HepG2 (cell line): ENCODE results near the gene MPZL3. TPM values are rescaled to one million over a fixed set of nuclear protein-coding genes. Genes with fewer than 3 reads are reported as not detected.

Experiments used
- ATAC-seq: fragments of 200-7000 bp; cut with Tn5 transposase; 3 replicates; pipeline ENCODE4 v1.9.1; 2020; ENCODE audit warnings: mild to moderate bottlenecking, moderate library complexity
- BruUV-seq: library from RNA; stranded (reverse); fragments of 400-500 nt; replicated peaks from 2 replicates; lab custom pipeline; 2021; lab: Mats Ljungman, UMichigan
- CTCF ChIA-PET: fragments of 300-600 bp; formaldehyde crosslinking; extraction: SDS; loops from one replicate; lab custom pipeline; 2021; ENCODE audit warnings: low total read pairs, inconsistent platforms, low intra/inter-chr PET ratio; lab: Yijun Ruan, JAX
- POLR2A ChIA-PET: fragments of 350-600 bp; sonication (Branson Sonifier 250); formaldehyde crosslinking; loops from one replicate; lab custom pipeline; 2020; ENCODE audit warnings: antibody characterized with exemption, inconsistent platforms; lab: Yijun Ruan, JAX
- DNase-seq: peaks from one replicate; pipeline ENCODE4 v3.0.0-alpha.2; 2015; ENCODE audit warnings: low spot score
- FAIRE-seq: peaks from 3 replicates; lab custom pipeline; 2011; peaks lifted over from hg19 to GRCh38; lab: Jason Lieb, UNC
- H2AFZ ChIP-seq: one replicate; pipeline ENCODE4 v1.6.1; 2011; ENCODE audit warnings: low read length, inconsistent platforms
- H3K27ac ChIP-seq: fragments of 300-600 bp; 3 replicates; pipeline ENCODE4 v1.8.0; 2011; ENCODE audit warnings: mixed run types, mild to moderate bottlenecking, mixed read lengths, low read length, inconsistent platforms; ENCODE audit not compliant: insufficient read depth; ENCODE audit errors: extremely low read length
- H3K27me3 ChIP-seq, 2 experiments: fragments of 200-600 bp in 1 of 2; 2 replicates in 1 of 2; 3 replicates in 1 of 2; pipeline versions ENCODE4 v1.6.0 to v1.8.0; 2011; ENCODE audit warnings: low read length in 2 of 2, mild to moderate bottlenecking in 2 of 2, moderate library complexity in 2 of 2, inconsistent platforms in 1 of 2; ENCODE audit not compliant: insufficient read depth in 2 of 2, control insufficient read depth in 1 of 2
- H3K36me3 ChIP-seq, 2 experiments: fragments of 200-600 bp in 1 of 2; replicated peaks in 1 of 2; 2 replicates in 1 of 2; 3 replicates in 1 of 2; pipeline versions ENCODE4 v1.5.1 to v1.8.0; 2011; ENCODE audit warnings: low read length in 2 of 2, inconsistent platforms in 1 of 2; ENCODE audit not compliant: insufficient read depth in 2 of 2, control insufficient read depth in 1 of 2
- H3K4me1 ChIP-seq: 2 replicates; pipeline ENCODE4 v1.5.1; 2012; ENCODE audit warnings: low read length, inconsistent platforms; ENCODE audit not compliant: insufficient read depth
- H3K4me2 ChIP-seq: 2 replicates; pipeline ENCODE4 v1.6.0; 2011; ENCODE audit warnings: low read depth, low read length, inconsistent platforms
- H3K4me3 ChIP-seq, 3 experiments: fragments of 200-600 bp in 1 of 3; sonication (generic), shearing (Covaris generic) in 1 of 3; replicated peaks in 1 of 3; 2 replicates each; pipeline ENCODE4 v1.5.1; 2011 to 2016; ENCODE audit warnings: low read length in 3 of 3, inconsistent platforms in 2 of 3, low read depth in 2 of 3, mild to moderate bottlenecking in 2 of 3, control low read depth in 1 of 3, mixed read lengths in 1 of 3; ENCODE audit not compliant: insufficient read depth in 1 of 3
- H3K79me2 ChIP-seq: one replicate; pipeline ENCODE4 v1.6.1; 2011; ENCODE audit warnings: low read length, inconsistent platforms; ENCODE audit not compliant: insufficient read depth
- H3K9ac ChIP-seq: 2 replicates; pipeline ENCODE4 v1.6.0; 2011; ENCODE audit warnings: mild to moderate bottlenecking, low read depth, low read length, inconsistent platforms; ENCODE audit not compliant: insufficient read depth
- H3K9me3 ChIP-seq: 2 replicates; pipeline ENCODE4 v1.5.1; 2012; ENCODE audit warnings: mild to moderate bottlenecking, low read length
- H4K20me1 ChIP-seq: 2 replicates; pipeline ENCODE4 v1.6.0; 2011; ENCODE audit warnings: inconsistent platforms, mild to moderate bottlenecking, low read length, moderate library complexity; ENCODE audit not compliant: insufficient read depth
- AKNA ChIP-seq: sonication (generic); formaldehyde crosslinking; IDR thresholded peaks from 2 replicates; pipeline ENCODE4 v1.4.0; 2020; ENCODE audit warnings: missing genetic modification reagents, borderline replicate concordance
- HIVEP1 ChIP-seq: sonication (generic); formaldehyde crosslinking; IDR thresholded peaks from 2 replicates; pipeline ENCODE4 v1.4.0; 2020; ENCODE audit warnings: mild to moderate bottlenecking, missing genetic modification reagents
- HOXA7 ChIP-seq: sonication (generic); formaldehyde crosslinking; IDR thresholded peaks from 2 replicates; pipeline ENCODE4 v1.8.1; 2022; ENCODE audit warnings: mild to moderate bottlenecking, missing genetic modification reagents, moderate library complexity
- KDM4B ChIP-seq: sonication (generic); formaldehyde crosslinking; IDR thresholded peaks from 2 replicates; pipeline ENCODE4 v1.4.0; 2020; ENCODE audit warnings: missing genetic modification reagents
- RARA ChIP-seq: IDR thresholded peaks from 2 replicates; pipeline ENCODE4 v1.6.1; 2016; ENCODE audit warnings: missing genetic modification reagents, missing compliant biosample characterization
- RARG ChIP-seq: sonication (generic); formaldehyde crosslinking; IDR thresholded peaks from 2 replicates; pipeline ENCODE4 v1.4.0; 2020; ENCODE audit warnings: low read depth, mild to moderate bottlenecking, missing genetic modification reagents
- SP4 ChIP-seq: sonication (generic); formaldehyde crosslinking; IDR thresholded peaks from 2 replicates; pipeline ENCODE4 v1.8.1; 2023; ENCODE audit warnings: mild to moderate bottlenecking, missing genetic modification reagents
- TP53 ChIP-seq: sonication (generic); formaldehyde crosslinking; conservative IDR thresholded peaks from 2 replicates; pipeline ENCODE4 v1.4.0; 2020; ENCODE audit warnings: missing genetic modification reagents
- ZBTB20 ChIP-seq: sonication (generic); formaldehyde crosslinking; IDR thresholded peaks from 2 replicates; pipeline ENCODE4 v1.8.1; 2023; ENCODE audit warnings: missing genetic modification reagents, low read depth, mild to moderate bottlenecking, borderline replicate concordance
- ZBTB42 ChIP-seq: sonication (generic); formaldehyde crosslinking; IDR thresholded peaks from 2 replicates; pipeline ENCODE4 v1.5.0; 2020; ENCODE audit warnings: mild to moderate bottlenecking, missing genetic modification reagents
- ZNF891 ChIP-seq: sonication (generic); formaldehyde crosslinking; IDR thresholded peaks from 2 replicates; pipeline ENCODE4 v1.5.0; 2020; ENCODE audit warnings: mild to moderate bottlenecking, missing genetic modification reagents
- WGBS: methylation state at CpG from one replicate; pipeline ENCODE4 v1.1.6; 2017; ENCODE audit warnings: low lambda C conversion rate; 5-methylcytosine and 5-hydroxymethylcytosine counted together
- in situ Hi-C: cut with HindIII; loops from 2 replicates; pipeline ENCODE4 v1.10.0; 2017; ENCODE audit warnings: low pct_unique_long_range_greater_than_20kb; ENCODE audit not compliant: extremely low pct_ligation_motif_present
- intact Hi-C: fragments of 100-400 bp; cut with micrococcal nuclease; formaldehyde crosslinking; loops from one replicate; pipeline ENCODE4 v1.10.0; 2022; ENCODE audit not compliant: unreplicated experiment
- polyA plus RNA-seq, 8 experiments: library from polyadenylated mRNA; depleted of rRNA in 3 of 8; stranded (reverse) in 7 of 8; unstranded in 1 of 8; fragments of >200 nt; fragmentation: Illumina TruSeq in 4 of 8; extraction: Trizol in 4 of 8; gene quantifications; 2 replicates each; pipeline versions ENCODE4 v1.2.1 to v1.2.3, GENCODE V29; 2011 to 2016; ENCODE audit warnings: low read depth in 4 of 8, missing spikeins in 1 of 8, mixed read lengths in 1 of 8; ENCODE audit not compliant: insufficient read depth in 1 of 8
- total RNA-seq, 5 experiments: library from RNA; depleted of rRNA; stranded (reverse); fragments of >200 nt; fragmentation: Illumina TruSeq; extraction: Trizol; gene quantifications; 2 replicates each; pipeline ENCODE4 v1.2.3, GENCODE V29; 2016; ENCODE audit warnings: low read depth in 1 of 5
- TF ChIP-seq, protein P1 (sequence below): IDR thresholded peaks from 2 replicates; pipeline ENCODE4 v1.6.1; 2012; ENCODE audit warnings: inconsistent platforms
- TF ChIP-seq, protein P2 (sequence below): IDR thresholded peaks from 2 replicates; pipeline ENCODE4 v1.6.1; 2016; ENCODE audit warnings: missing compliant biosample characterization, missing genetic modification reagents, borderline replicate concordance
- TF ChIP-seq, protein P3 (sequence below): sonication (generic); formaldehyde crosslinking; IDR thresholded peaks from 2 replicates; pipeline ENCODE4 v1.4.0; 2020; ENCODE audit warnings: missing genetic modification reagents, mild to moderate bottlenecking, borderline replicate concordance

The MPZL3 gene
- total and polyA plus RNA-seq, 2 of the 13 experiments (the other 11 are each of a cell fraction or from before 2014, with no cell fraction given): 5.3 to 9.3 TPM

DNA sequence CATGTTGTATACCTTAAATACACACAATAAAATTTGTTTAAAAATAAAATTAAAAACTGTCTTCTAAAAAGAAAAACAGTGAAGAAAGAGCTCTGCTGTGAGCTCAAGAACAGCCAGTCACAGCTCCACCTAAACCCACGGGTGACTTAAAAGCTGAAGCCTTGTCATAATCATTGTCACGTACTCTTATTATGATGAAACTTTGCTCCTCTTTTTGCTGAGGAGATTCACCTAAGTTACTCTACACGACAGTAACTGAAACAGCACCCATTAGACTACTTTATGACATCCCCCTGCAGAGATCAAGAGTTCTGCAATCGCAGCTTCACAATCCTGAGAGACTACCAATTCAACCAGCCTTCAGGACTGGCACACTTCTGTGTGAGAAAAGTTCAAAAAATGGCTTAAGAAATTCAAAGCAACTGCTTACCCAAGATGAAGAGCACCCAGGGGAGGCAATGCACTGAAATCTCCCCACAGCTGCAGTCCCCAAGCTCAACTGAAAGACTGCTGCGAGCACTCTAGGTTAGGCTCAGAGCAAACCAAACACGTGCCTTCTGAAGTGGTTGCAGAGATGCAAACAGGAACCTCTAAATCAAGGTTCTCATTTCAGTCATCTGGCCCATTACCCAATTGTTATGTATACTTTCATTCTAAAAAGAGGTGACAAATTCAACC, 27.5 kb downstream of the MPZL3 start, which contains the start of gene JAML (continued):
- TF ChIP-seq, protein P1, sequence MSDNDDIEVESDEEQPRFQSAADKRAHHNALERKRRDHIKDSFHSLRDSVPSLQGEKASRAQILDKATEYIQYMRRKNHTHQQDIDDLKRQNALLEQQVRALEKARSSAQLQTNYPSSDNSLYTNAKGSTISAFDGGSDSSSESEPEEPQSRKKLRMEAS: no peak
- TF ChIP-seq HOXA7 (CRISPR knock-in tag): no peak

DNA sequence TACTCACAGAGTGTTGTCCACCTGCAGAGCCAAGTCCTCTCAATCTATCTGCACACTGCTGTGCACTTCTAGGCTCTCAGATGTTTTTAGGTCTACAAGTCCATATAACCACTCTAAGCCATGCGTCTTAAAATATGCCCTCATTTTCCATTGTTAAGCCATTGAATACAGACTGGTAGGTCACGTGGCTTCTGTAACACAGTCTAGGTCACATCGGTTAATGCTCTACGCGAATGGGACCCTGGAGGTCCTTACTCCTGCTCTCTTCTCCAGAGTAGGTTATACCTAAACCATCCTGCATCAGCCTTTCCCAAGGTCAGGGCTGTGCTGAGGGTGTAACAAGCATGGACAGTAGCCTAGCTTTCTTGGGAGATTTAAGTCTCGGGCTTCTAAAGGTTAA, 28.2 kb downstream of the MPZL3 start:
- Histone ChIP-seq H3K9ac (no peak overlapping the region), H3K27me3 (no peaks in the 10 kb centered on the region), H3K79me2 (no peaks in the 10 kb centered on the region), H3K9me3 (no peaks in the 10 kb centered on the region), H2AFZ (no peak overlapping the region), H4K20me1 (no peaks in the 10 kb centered on the region), H3K4me3 (no peak overlapping the region), H3K4me2 (no peak overlapping the region), H3K4me1 (peaks cover 19% of the 10 kb centered on the region), H3K27ac (no peak overlapping the region), H3K36me3 (no peaks in the 10 kb centered on the region)
- ChIA-PET POLR2A (no interaction called here), CTCF (no interaction called here)
- ATAC-seq: no peak
- DNase-seq: no peak
- WGBS: 88% methylated on average over 6 of the region's 6 CpGs
- in situ Hi-C loops (no loop called here), intact Hi-C loops (no loop called here)
- BruUV-seq: no TSS peak
- FAIRE-seq: no peak
- TF ChIP-seq ZBTB20 (CRISPR knock-in tag) (no peak), HIVEP1 (no peak), KDM4B (no peak), ZBTB42 (CRISPR knock-in tag) (no peak), AKNA (CRISPR knock-in tag) (no peak), TP53 (CRISPR knock-in tag) (no peak), RARG (CRISPR knock-in tag) (no peak), SP4 (CRISPR knock-in tag) (no peak), ZNF891 (no peak), RARA (CRISPR knock-in tag) (no peak)
- TF ChIP-seq, protein P2, sequence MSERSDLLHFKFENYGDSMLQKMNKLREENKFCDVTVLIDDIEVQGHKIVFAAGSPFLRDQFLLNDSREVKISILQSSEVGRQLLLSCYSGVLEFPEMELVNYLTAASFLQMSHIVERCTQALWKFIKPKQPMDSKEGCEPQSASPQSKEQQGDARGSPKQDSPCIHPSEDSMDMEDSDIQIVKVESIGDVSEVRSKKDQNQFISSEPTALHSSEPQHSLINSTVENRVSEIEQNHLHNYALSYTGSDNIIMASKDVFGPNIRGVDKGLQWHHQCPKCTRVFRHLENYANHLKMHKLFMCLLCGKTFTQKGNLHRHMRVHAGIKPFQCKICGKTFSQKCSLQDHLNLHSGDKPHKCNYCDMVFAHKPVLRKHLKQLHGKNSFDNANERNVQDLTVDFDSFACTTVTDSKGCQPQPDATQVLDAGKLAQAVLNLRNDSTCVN (CRISPR knock-in tag): no peak
- TF ChIP-seq, protein P3, sequence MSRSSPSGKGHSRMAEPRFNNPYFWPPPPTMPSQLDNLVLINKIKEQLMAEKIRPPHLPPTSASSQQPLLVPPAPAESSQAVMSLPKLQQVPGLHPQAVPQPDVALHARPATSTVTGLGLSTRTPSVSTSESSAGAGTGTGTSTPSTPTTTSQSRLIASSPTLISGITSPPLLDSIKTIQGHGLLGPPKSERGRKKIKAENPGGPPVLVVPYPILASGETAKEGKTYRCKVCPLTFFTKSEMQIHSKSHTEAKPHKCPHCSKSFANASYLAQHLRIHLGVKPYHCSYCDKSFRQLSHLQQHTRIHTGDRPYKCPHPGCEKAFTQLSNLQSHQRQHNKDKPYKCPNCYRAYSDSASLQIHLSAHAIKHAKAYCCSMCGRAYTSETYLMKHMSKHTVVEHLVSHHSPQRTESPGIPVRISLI (CRISPR knock-in tag): no peak
